Neural progenitor cell (in vitro differentiated cells): ENCODE measurements around the gene TEAD3.

ENCODE experiments used
- CTCF ChIP-seq: fragments of 200-600 bp; sonication (generic); IDR thresholded peaks from 2 replicates; pipeline ENCODE4 v1.5.1; 2017; ENCODE audit warnings: antibody characterized with exemption, mild to moderate bottlenecking
- EZH2phosphoT487 ChIP-seq: fragments of 200-600 bp; sonication (generic); IDR thresholded peaks from 2 replicates; pipeline ENCODE4 v1.6.1; 2017; ENCODE audit warnings: antibody characterized with exemption

GRCh38 chr6:35521235-35521634 lies 24.4 kb upstream of the TEAD3 start:
- TF ChIP-seq CTCF (no peak), EZH2phosphoT487 (no peak)
